PC-9 (cell line): Measurements from ENCODE around the gene GOT2. TPM values are rescaled to one million over a fixed set of nuclear protein-coding genes. Genes with fewer than 3 reads are reported as not detected.

Experiments used
- BruUV-seq: library from RNA; stranded (reverse); fragments of 400-500 nt; replicated peaks from 2 replicates; lab custom pipeline; 2021; lab: Mats Ljungman, UMichigan
- CTCF ChIA-PET: fragments of 300-600 bp; sonication (Branson Sonifier 250); formaldehyde crosslinking; loops from one replicate; lab custom pipeline; 2022; ENCODE audit warnings: antibody characterized with exemption; lab: Charles Lee
- POLR2A ChIA-PET: fragments of 300-600 bp; sonication (Branson Sonifier 250); formaldehyde crosslinking; loops from one replicate; lab custom pipeline; 2022; ENCODE audit warnings: antibody characterized with exemption; ENCODE audit not compliant: unreplicated experiment; lab: Charles Lee
- DNase-seq, 2 experiments: peaks; one replicate each; pipeline versions ENCODE4 v3.0.0 to v3.0.0-alpha.2; 2015 to 2022; ENCODE audit warnings: mixed read lengths in 1 of 2
- H2AFZ ChIP-seq: fragments of 200-600 bp; sonication (generic); 2 replicates; pipeline ENCODE4 v1.8.1; 2017; ENCODE audit warnings: antibody characterized with exemption
- H3F3A ChIP-seq: fragments of 200-600 bp; sonication (generic); 2 replicates; pipeline ENCODE4 v1.8.1; 2017; ENCODE audit warnings: antibody characterized with exemption, mild to moderate bottlenecking, low read depth; ENCODE audit not compliant: insufficient read depth
- H3K27ac ChIP-seq: fragments of 200-600 bp; sonication (generic); 2 replicates; pipeline ENCODE4 v1.6.1; 2016; ENCODE audit warnings: mixed run types
- H3K27me3 ChIP-seq: fragments of 200-600 bp; sonication (generic); 2 replicates; pipeline ENCODE4 v1.6.1; 2016; ENCODE audit warnings: low read depth, mixed run types; ENCODE audit not compliant: insufficient read depth
- H3K36me3 ChIP-seq: fragments of 200-600 bp; sonication (generic); 2 replicates; pipeline ENCODE4 v1.6.1; 2016; ENCODE audit warnings: low read depth, mixed run types
- H3K4me1 ChIP-seq: fragments of 200-600 bp; sonication (generic); replicated peaks from 2 replicates; pipeline ENCODE4 v1.6.1; 2016; ENCODE audit warnings: mixed run types; ENCODE audit not compliant: insufficient read depth
- H3K4me2 ChIP-seq: fragments of 200-600 bp; sonication (generic); 2 replicates; pipeline ENCODE4 v1.6.1; 2017; ENCODE audit warnings: mixed run types
- H3K4me3 ChIP-seq: fragments of 200-600 bp; sonication (generic); 2 replicates; pipeline ENCODE4 v1.6.1; 2016; ENCODE audit warnings: mixed run types
- H3K79me2 ChIP-seq: fragments of 200-600 bp; sonication (generic); 2 replicates; pipeline ENCODE4 v1.6.1; 2017; ENCODE audit warnings: low read depth, mixed run types
- H3K9me2 ChIP-seq: fragments of 200-600 bp; sonication (generic); 2 replicates; pipeline ENCODE4 v1.8.1; 2017; ENCODE audit warnings: mild to moderate bottlenecking; ENCODE audit not compliant: insufficient read depth
- H3K9me3 ChIP-seq: fragments of 200-600 bp; sonication (generic); 2 replicates; pipeline ENCODE4 v1.8.1; 2016; ENCODE audit warnings: low read depth; ENCODE audit not compliant: insufficient read depth
- H4K20me1 ChIP-seq: fragments of 200-600 bp; sonication (generic); 2 replicates; pipeline ENCODE4 v1.8.1; 2017; ENCODE audit not compliant: insufficient read depth
- EZH2 ChIP-seq: fragments of 200-600 bp; sonication (generic); IDR thresholded peaks from 2 replicates; pipeline ENCODE4 v1.8.0; 2017; ENCODE audit warnings: antibody characterized with exemption, low read depth
- intact Hi-C: fragments of 100-400 bp; cut with micrococcal nuclease; formaldehyde crosslinking; loops from one replicate; pipeline ENCODE4 v1.10.0; 2022; ENCODE audit not compliant: unreplicated experiment
- total RNA-seq: library from RNA; stranded (reverse); gene quantifications from 2 replicates; pipeline ENCODE4 v1.2.3, GENCODE V29; 2021
- TF ChIP-seq, protein P1 (sequence below): fragments of 200-600 bp; sonication (generic); conservative IDR thresholded peaks from 2 replicates; pipeline ENCODE4 v1.6.1; 2017; ENCODE audit warnings: mixed run types, antibody characterized with exemption, mild to moderate bottlenecking, moderate library complexity

Gene GOT2
- total RNA-seq, 1 experiment from 2014 or later: 125 TPM

GRCh38 chr16:58768145-58768544 lies 34.0 kb upstream of the GOT2 start:
- CTCF ChIA-PET: no interaction called here

GRCh38 chr16:58767581-58767980 lies 33.5 kb upstream of the GOT2 start:
- H3K4me2 ChIP-seq: no peak overlapping the region
- H2AFZ ChIP-seq: no peak overlapping the region
- H3K9me2 ChIP-seq: no peaks in the 10 kb centered on the region
- no TSS peak for BruUV-seq
- no peaks in the 10 kb centered on the region for H3K4me1 ChIP-seq
- H4K20me1 ChIP-seq: no peaks in the 10 kb centered on the region
- CTCF ChIA-PET: no interaction called here
- peaks cover 63% of the 10 kb centered on the region for H3K27me3 ChIP-seq
- H3K4me3 ChIP-seq: no peak overlapping the region
- intact Hi-C loops: no loop called here
- H3K27ac ChIP-seq: no peak overlapping the region
- H3K36me3 ChIP-seq: no peaks in the 10 kb centered on the region
- no peaks in the 10 kb centered on the region for H3F3A ChIP-seq
- H3K79me2 ChIP-seq: no peaks in the 10 kb centered on the region
- POLR2A ChIA-PET: no interaction called here
- H3K9me3 ChIP-seq: no peaks in the 10 kb centered on the region
- no peak for DNase-seq
- TF ChIP-seq, protein P1, sequence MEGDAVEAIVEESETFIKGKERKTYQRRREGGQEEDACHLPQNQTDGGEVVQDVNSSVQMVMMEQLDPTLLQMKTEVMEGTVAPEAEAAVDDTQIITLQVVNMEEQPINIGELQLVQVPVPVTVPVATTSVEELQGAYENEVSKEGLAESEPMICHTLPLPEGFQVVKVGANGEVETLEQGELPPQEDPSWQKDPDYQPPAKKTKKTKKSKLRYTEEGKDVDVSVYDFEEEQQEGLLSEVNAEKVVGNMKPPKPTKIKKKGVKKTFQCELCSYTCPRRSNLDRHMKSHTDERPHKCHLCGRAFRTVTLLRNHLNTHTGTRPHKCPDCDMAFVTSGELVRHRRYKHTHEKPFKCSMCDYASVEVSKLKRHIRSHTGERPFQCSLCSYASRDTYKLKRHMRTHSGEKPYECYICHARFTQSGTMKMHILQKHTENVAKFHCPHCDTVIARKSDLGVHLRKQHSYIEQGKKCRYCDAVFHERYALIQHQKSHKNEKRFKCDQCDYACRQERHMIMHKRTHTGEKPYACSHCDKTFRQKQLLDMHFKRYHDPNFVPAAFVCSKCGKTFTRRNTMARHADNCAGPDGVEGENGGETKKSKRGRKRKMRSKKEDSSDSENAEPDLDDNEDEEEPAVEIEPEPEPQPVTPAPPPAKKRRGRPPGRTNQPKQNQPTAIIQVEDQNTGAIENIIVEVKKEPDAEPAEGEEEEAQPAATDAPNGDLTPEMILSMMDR: no peak

More at GRCh38 chr16:58768145-58768544, 34.0 kb upstream of the GOT2 start:
- no TSS peak for BruUV-seq
- POLR2A ChIA-PET: no interaction called here
- Histone ChIP-seq H3K4me1 (no peaks in the 10 kb centered on the region), H3K27me3 (peaks cover 69% of the 10 kb centered on the region), H3F3A (no peaks in the 10 kb centered on the region), H3K4me2 (no peak overlapping the region), H3K9me2 (no peaks in the 10 kb centered on the region), H3K79me2 (no peaks in the 10 kb centered on the region), H3K36me3 (no peaks in the 10 kb centered on the region), H3K27ac (no peak overlapping the region), H4K20me1 (no peaks in the 10 kb centered on the region), H3K9me3 (no peaks in the 10 kb centered on the region), H3K4me3 (no peak overlapping the region), H2AFZ (no peak overlapping the region)
- no peak for TF ChIP-seq EZH2
- TF ChIP-seq, protein P1: no peak
- no peak for DNase-seq
- intact Hi-C loops: no loop called here

GRCh38 chr16:58756650-58757332 lies 22.7 kb upstream of the GOT2 start:
- Histone ChIP-seq H3F3A (no peaks in the 10 kb centered on the region), H3K27ac (no peak overlapping the region), H3K79me2 (no peaks in the 10 kb centered on the region), H3K4me3 (no peak overlapping the region), H3K9me3 (no peaks in the 10 kb centered on the region), H3K27me3 (peaks cover 28% of the 10 kb centered on the region; the same call in 1 of the 2 replicates), H3K4me2 (no peak overlapping the region), H4K20me1 (no peaks in the 10 kb centered on the region), H3K4me1 (no peaks in the 10 kb centered on the region), H3K9me2 (no peaks in the 10 kb centered on the region), H3K36me3 (no peaks in the 10 kb centered on the region), H2AFZ (no peak overlapping the region)
- BruUV-seq: no TSS peak
- intact Hi-C loops: loop anchor here (2.0 to 10.0 kb wide), 5 partner anchors 78 to 734 kb away; no protein-coding TSS in a partner anchor
- no peak for DNase-seq
- ChIA-PET CTCF (interaction anchor here (0.6 to 1.2 kb wide), 6 partner anchors 78 to 1647 kb away, joined by 3 to 7 read pairs (median 3); a partner anchor contains a TSS), POLR2A (no interaction called here)
- no peak for TF ChIP-seq EZH2
